ENCODE data around the gene HOXC11.

The HOXC11 gene

GRCh38 chr12:53972722-53973235 lies at the start of gene HOXC11:
TSS of gene HOXC11 (plus strand) at chr12:53973126. CDS start at chr12:53973242, 116 bp downstream.
- DNase-seq (ENCODE audit: low read depth) = no peak

- DNase-seq (ENCODE audit: low read depth) = no peak
Measured at GRCh38 chr12:53924521-53925405, 48.2 kb upstream of the HOXC11 start.

- no peak for DNase-seq (ENCODE audit: low read depth)
Measured at GRCh38 chr12:53927220-53928029, 45.5 kb upstream of the HOXC11 start.

GRCh38 chr12:53928054-53928835 lies 44.7 kb upstream of the HOXC11 start:
- no peak for DNase-seq (ENCODE audit: low read depth)

- DNase-seq (ENCODE audit: low read depth) = no peak
Measured at GRCh38 chr12:53929527-53929926, 43.4 kb upstream of the HOXC11 start.

GRCh38 chr12:53930591-53931255 lies 42.2 kb upstream of the HOXC11 start:
- DNase-seq (ENCODE audit: low read depth) = no peak

- DNase-seq (ENCODE audit: low read depth) = no peak
Measured at GRCh38 chr12:53931844-53932581, 40.9 kb upstream of the HOXC11 start.

- no peak for DNase-seq (ENCODE audit: low read depth)
Measured at GRCh38 chr12:53932915-53933314, 40.0 kb upstream of the HOXC11 start.

GRCh38 chr12:53935383-53936341 lies 37.3 kb upstream of the HOXC11 start:
- no peak for DNase-seq (ENCODE audit: low read depth)

- no peak for DNase-seq (ENCODE audit: low read depth)
Measured at GRCh38 chr12:53937099-53937498, 35.8 kb upstream of the HOXC11 start.

- DNase-seq (ENCODE audit: low read depth) = no peak
Measured at GRCh38 chr12:53937596-53938325, 35.2 kb upstream of the HOXC11 start.

GRCh38 chr12:53938326-53939140 lies 34.4 kb upstream of the HOXC11 start, which contains the start of gene HOXC13:
TSS of gene HOXC13 (plus strand) at chr12:53938831. CDS start at chr12:53938907, 76 bp downstream.
- no peak for DNase-seq (ENCODE audit: low read depth)

GRCh38 chr12:53939141-53940108 lies 33.5 kb upstream of the HOXC11 start:
- no peak for DNase-seq (ENCODE audit: low read depth)

- no peak for DNase-seq (ENCODE audit: low read depth)
Measured at GRCh38 chr12:53940443-53941014, 32.4 kb upstream of the HOXC11 start.

- no peak for DNase-seq (ENCODE audit: low read depth)
Measured at GRCh38 chr12:53941187-53941586, 31.7 kb upstream of the HOXC11 start.

- no peak for DNase-seq (ENCODE audit: low read depth)
Measured at GRCh38 chr12:53941750-53942149, 31.2 kb upstream of the HOXC11 start.
